Uterus (tissue), 2 donors: ENCODE measurements around the gene KCNA1.

ENCODE experiments used
- POLR2A ChIP-seq, 2 donors: fragments of 450-650 bp; IDR thresholded peaks; one replicate each; pipeline ENCODE4 v1.6.1; 2016; ENCODE audit warnings: antibody characterized with exemption in 2 of 2, mild to moderate bottlenecking in 1 of 2, moderate library complexity in 1 of 2
- TF ChIP-seq, protein P1 (sequence below), 4 experiments: fragments of 200-600 bp in 2 of 4; fragments of 450-650 bp in 2 of 4; sonication (generic) in 2 of 4; IDR thresholded peaks; one replicate each; pipeline ENCODE4 v1.5.1; 2016 to 2019; ENCODE audit warnings: antibody characterized with exemption in 4 of 4, mild to moderate bottlenecking in 2 of 4, moderate library complexity in 1 of 4

DNA sequence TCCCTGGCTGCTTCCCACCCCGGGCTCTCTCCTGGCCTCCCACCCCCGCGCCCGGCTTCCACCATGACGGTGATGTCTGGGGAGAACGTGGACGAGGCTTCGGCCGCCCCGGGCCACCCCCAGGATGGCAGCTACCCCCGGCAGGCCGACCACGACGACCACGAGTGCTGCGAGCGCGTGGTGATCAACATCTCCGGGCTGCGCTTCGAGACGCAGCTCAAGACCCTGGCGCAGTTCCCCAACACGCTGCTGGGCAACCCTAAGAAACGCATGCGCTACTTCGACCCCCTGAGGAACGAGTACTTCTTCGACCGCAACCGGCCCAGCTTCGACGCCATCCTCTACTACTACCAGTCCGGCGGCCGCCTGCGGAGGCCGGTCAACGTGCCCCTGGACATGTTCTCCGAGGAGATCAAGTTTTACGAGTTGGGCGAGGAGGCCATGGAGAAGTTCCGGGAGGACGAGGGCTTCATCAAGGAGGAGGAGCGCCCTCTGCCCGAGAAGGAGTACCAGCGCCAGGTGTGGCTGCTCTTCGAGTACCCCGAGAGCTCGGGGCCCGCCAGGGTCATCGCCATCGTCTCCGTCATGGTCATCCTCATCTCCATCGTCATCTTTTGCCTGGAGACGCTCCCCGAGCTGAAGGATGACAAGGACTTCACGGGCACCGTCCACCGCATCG is 1.8 kb downstream of the KCNA1 start:
- TF ChIP-seq, protein P1, sequence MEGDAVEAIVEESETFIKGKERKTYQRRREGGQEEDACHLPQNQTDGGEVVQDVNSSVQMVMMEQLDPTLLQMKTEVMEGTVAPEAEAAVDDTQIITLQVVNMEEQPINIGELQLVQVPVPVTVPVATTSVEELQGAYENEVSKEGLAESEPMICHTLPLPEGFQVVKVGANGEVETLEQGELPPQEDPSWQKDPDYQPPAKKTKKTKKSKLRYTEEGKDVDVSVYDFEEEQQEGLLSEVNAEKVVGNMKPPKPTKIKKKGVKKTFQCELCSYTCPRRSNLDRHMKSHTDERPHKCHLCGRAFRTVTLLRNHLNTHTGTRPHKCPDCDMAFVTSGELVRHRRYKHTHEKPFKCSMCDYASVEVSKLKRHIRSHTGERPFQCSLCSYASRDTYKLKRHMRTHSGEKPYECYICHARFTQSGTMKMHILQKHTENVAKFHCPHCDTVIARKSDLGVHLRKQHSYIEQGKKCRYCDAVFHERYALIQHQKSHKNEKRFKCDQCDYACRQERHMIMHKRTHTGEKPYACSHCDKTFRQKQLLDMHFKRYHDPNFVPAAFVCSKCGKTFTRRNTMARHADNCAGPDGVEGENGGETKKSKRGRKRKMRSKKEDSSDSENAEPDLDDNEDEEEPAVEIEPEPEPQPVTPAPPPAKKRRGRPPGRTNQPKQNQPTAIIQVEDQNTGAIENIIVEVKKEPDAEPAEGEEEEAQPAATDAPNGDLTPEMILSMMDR (IDR thresholded peaks at IDR 0.05) = no peak
- no peak for TF ChIP-seq POLR2A (IDR thresholded peaks at IDR 0.05)
